Measurements from ENCODE around the gene EEF2KMT.

The EEF2KMT gene

DNA sequence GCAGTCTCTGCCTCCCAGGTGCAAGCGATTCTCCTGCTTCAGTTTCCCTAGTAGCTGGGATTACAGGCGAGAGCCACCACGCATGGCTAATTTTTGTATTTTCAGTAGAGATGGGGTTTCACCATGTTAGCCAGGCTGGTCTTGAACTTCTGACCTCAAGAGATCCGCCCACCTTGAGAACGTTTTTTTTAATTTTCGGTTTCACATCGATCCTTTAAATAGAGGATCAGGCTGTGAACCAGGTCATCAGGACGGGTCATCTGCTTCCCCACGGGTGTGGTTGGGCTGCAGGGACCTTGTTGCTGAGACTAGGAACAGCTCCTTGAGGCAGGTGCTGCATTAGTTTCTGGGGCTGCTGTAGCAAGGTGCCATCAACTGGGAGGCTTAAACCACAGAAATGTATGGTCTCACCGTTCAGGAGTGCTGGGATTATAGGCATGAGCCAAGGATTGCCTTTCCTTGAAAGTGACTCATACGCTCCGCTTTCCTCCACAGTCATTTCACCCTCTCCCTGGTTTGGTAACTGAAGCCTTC, 55.9 kb downstream of the EEF2KMT start:
- no peak for FAIRE-seq
- TF ChIP-seq, protein P1, sequence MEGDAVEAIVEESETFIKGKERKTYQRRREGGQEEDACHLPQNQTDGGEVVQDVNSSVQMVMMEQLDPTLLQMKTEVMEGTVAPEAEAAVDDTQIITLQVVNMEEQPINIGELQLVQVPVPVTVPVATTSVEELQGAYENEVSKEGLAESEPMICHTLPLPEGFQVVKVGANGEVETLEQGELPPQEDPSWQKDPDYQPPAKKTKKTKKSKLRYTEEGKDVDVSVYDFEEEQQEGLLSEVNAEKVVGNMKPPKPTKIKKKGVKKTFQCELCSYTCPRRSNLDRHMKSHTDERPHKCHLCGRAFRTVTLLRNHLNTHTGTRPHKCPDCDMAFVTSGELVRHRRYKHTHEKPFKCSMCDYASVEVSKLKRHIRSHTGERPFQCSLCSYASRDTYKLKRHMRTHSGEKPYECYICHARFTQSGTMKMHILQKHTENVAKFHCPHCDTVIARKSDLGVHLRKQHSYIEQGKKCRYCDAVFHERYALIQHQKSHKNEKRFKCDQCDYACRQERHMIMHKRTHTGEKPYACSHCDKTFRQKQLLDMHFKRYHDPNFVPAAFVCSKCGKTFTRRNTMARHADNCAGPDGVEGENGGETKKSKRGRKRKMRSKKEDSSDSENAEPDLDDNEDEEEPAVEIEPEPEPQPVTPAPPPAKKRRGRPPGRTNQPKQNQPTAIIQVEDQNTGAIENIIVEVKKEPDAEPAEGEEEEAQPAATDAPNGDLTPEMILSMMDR (IDR thresholded peaks at IDR 0.05; ENCODE audit: insufficient read depth, missing control alignments), result no peak
- no peak for DNase-seq (ENCODE audit: insufficient read length, low spot score)

- DNase-seq (ENCODE audit: insufficient read length, low spot score) (no peak), FAIRE-seq (no peak)
These were observed 57.1 kb downstream of the EEF2KMT start for GRCh38 chr16:5040451-5040850.

GRCh38 chr16:5036228-5037156, 61.1 kb downstream of the EEF2KMT start:
- TF ChIP-seq, protein P1 (IDR thresholded peaks at IDR 0.05; ENCODE audit: insufficient read depth, missing control alignments), result no peak
- no peak for FAIRE-seq
- DNase-seq (ENCODE audit: insufficient read length, low spot score), result no peak

More at GRCh38 chr16:5040451-5040850, 57.1 kb downstream of the EEF2KMT start:
- TF ChIP-seq, protein P1 (IDR thresholded peaks at IDR 0.05; ENCODE audit: insufficient read depth, missing control alignments), result no peak

- FAIRE-seq (no peak), DNase-seq (ENCODE audit: insufficient read length, low spot score) (no peak)
- TF ChIP-seq, protein P1 (IDR thresholded peaks at IDR 0.05; ENCODE audit: insufficient read depth, missing control alignments), result no peak
These were observed 61.7 kb downstream of the EEF2KMT start for GRCh38 chr16:5035909-5036227.

Measured in D721Med (cell line).